HG03159 (cell line): ENCODE measurements around the gene PYY.
"Not testable (repeated sequence)": the region's sequence is repeated elsewhere in the genome, so short reads cannot be mapped to it uniquely, and the experiment has no call there.

Experiments used
- ATAC-seq: cut with Tn5 transposase; IDR thresholded peaks from one replicate; pipeline ENCODE4 v1.9.1; 2021; ENCODE audit warnings: mild to moderate bottlenecking, moderate library complexity; ENCODE audit not compliant: unreplicated experiment

The PYY gene

GRCh38 chr17:43979011-43979410, 25.3 kb upstream of the PYY start:
- ATAC-seq, result no peak

GRCh38 chr17:43978078-43978477, 24.3 kb upstream of the PYY start:
- ATAC-seq, result no peak

- no peak for ATAC-seq
Observed at GRCh38 chr17:43976963-43977837, 23.5 kb upstream of the PYY start.

GRCh38 chr17:43975898-43976297, 22.2 kb upstream of the PYY start:
- ATAC-seq, result no peak

- no peak for ATAC-seq
Observed at GRCh38 chr17:43974382-43975266, 20.9 kb upstream of the PYY start.

- not testable (repeated sequence) for ATAC-seq
Observed at GRCh38 chr17:43972444-43973212, 18.9 kb upstream of the PYY start.

GRCh38 chr17:43971436-43971835, 17.7 kb upstream of the PYY start:
- ATAC-seq, result not testable (repeated sequence)

- ATAC-seq, result no peak
Observed at GRCh38 chr17:43970366-43970765, 16.6 kb upstream of the PYY start.

GRCh38 chr17:43967251-43967875, 13.6 kb upstream of the PYY start:
- ATAC-seq, result no peak

- ATAC-seq, result no peak
Observed at GRCh38 chr17:43966276-43966675, 12.5 kb upstream of the PYY start.

GRCh38 chr17:43962479-43962878, 8.7 kb upstream of the PYY start:
- no peak for ATAC-seq

- no peak for ATAC-seq
Observed at GRCh38 chr17:43961954-43962353, 8.2 kb upstream of the PYY start.

- ATAC-seq, result not testable (repeated sequence)
Observed at GRCh38 chr17:43961292-43961691, 7.6 kb upstream of the PYY start.

- no peak for ATAC-seq
Observed at GRCh38 chr17:43958748-43959352, 5.1 kb upstream of the PYY start.

- no peak for ATAC-seq
Observed at GRCh38 chr17:43956222-43956621, 2.5 kb upstream of the PYY start.

GRCh38 chr17:43952724-43953666, 745 bp downstream of the PYY start:
- no peak for ATAC-seq

- no peak for ATAC-seq
Observed at GRCh38 chr17:43952351-43952723, 1.4 kb downstream of the PYY start.

- no peak for ATAC-seq
Observed at GRCh38 chr17:43951750-43952149, 2.0 kb downstream of the PYY start.

GRCh38 chr17:43950554-43950953, 3.2 kb downstream of the PYY start:
- no peak for ATAC-seq
